Hepatocyte (in vitro differentiated cells): ENCODE results near the gene SIRT7.

ENCODE experiments used
- CTCF ChIP-seq: fragments of 200-600 bp; sonication (generic); IDR thresholded peaks from 2 replicates; pipeline ENCODE4 v1.5.1; 2016; ENCODE audit warnings: antibody characterized with exemption, mild to moderate bottlenecking; ENCODE audit not compliant: poor library complexity
- EZH2 ChIP-seq: fragments of 200-600 bp; sonication (generic); IDR thresholded peaks from 2 replicates; pipeline ENCODE4 v1.6.1; 2016; ENCODE audit warnings: antibody characterized with exemption, mild to moderate bottlenecking, borderline replicate concordance
- EZH2phosphoT487 ChIP-seq: fragments of 200-600 bp; sonication (generic); IDR thresholded peaks from one replicate; pipeline ENCODE4 v1.6.1; 2018; ENCODE audit warnings: antibody characterized with exemption, mild to moderate bottlenecking, low read depth, moderate library complexity; ENCODE audit not compliant: unreplicated experiment, severe bottlenecking

- TF ChIP-seq CTCF (no peak), EZH2 (no peak), EZH2phosphoT487 (no peak)
Observed at GRCh38 chr17:81924557-81925532, 6.9 kb upstream of the SIRT7 start.
